Measurements from ENCODE around the gene SLC23A3.

Gene SLC23A3

GRCh38 chr2:219174146-219174545 is 4.3 kb upstream of the SLC23A3 start:
- H3K36me3 ChIP-seq (ENCODE audit: insufficient read depth, low read length) = peaks cover 42% of the 10 kb centered on the region
- TF ChIP-seq CTCF (IDR thresholded peaks at IDR 0.05; ENCODE audit: borderline replicate concordance, extremely low read depth, low read length, poor library complexity, severe bottlenecking) (no peak), EZH2 (IDR thresholded peaks at IDR 0.05; ENCODE audit: borderline replicate concordance, low read depth, low read length, severe bottlenecking) (no peak)
- ATAC-seq (ENCODE audit: insufficient read depth, low read depth) (no peak), DNase-seq (no peak)
- no peak overlapping the region for H2AFZ ChIP-seq (ENCODE audit: low read depth, low read length)
- H3K79me2 ChIP-seq (ENCODE audit: insufficient read depth, low read length) = peaks cover 30% of the 10 kb centered on the region
- H3K4me1 ChIP-seq (ENCODE audit: insufficient read depth, low read length) = peaks cover 27% of the 10 kb centered on the region
- no peaks in the 10 kb centered on the region for H3K27me3 ChIP-seq (ENCODE audit: insufficient read depth, low read length, poor library complexity)
- no peak overlapping the region for H3K9ac ChIP-seq (ENCODE audit: low read depth, low read length)
- H4K20me1 ChIP-seq (ENCODE audit: insufficient read depth, low read length) = peaks cover 9% of the 10 kb centered on the region; the same call in 1 of the 2 replicates
- H3K9me3 ChIP-seq (ENCODE audit: insufficient read depth, low read length, severe bottlenecking) = no peaks in the 10 kb centered on the region
- H3K4me3 ChIP-seq (ENCODE audit: low read depth in 1 of 2, low read length in 2 of 2) = no peak overlapping the region
- H3K4me2 ChIP-seq (ENCODE audit: insufficient read depth, low read length) = no peak overlapping the region
- no peak overlapping the region for H3K27ac ChIP-seq (ENCODE audit: low read length)

GRCh38 chr2:219173176-219173575 is 3.3 kb upstream of the SLC23A3 start:
- Histone ChIP-seq H3K36me3 (ENCODE audit: insufficient read depth, low read length) (peaks cover 42% of the 10 kb centered on the region), H3K27me3 (ENCODE audit: insufficient read depth, low read length, poor library complexity) (no peaks in the 10 kb centered on the region), H3K4me2 (ENCODE audit: insufficient read depth, low read length) (no peak overlapping the region), H3K79me2 (ENCODE audit: insufficient read depth, low read length) (peaks cover 21% of the 10 kb centered on the region), H3K4me1 (ENCODE audit: insufficient read depth, low read length) (peaks cover 21% of the 10 kb centered on the region), H3K9me3 (ENCODE audit: insufficient read depth, low read length, severe bottlenecking) (no peaks in the 10 kb centered on the region), H3K27ac (ENCODE audit: low read length) (no peak overlapping the region), H3K4me3 (ENCODE audit: low read depth in 1 of 2, low read length in 2 of 2) (no peak overlapping the region), H4K20me1 (ENCODE audit: insufficient read depth, low read length) (peaks cover 4% of the 10 kb centered on the region; the same call in 1 of the 2 replicates), H3K9ac (ENCODE audit: low read depth, low read length) (no peak overlapping the region), H2AFZ (ENCODE audit: low read depth, low read length) (no peak overlapping the region)
- TF ChIP-seq CTCF (IDR thresholded peaks at IDR 0.05; ENCODE audit: borderline replicate concordance, extremely low read depth, low read length, poor library complexity, severe bottlenecking) = no peak
- ATAC-seq (ENCODE audit: insufficient read depth, low read depth) = no peak
- no peak for DNase-seq

GRCh38 chr2:219172231-219173154 is 2.7 kb upstream of the SLC23A3 start:
- no peak overlapping the region for H3K9ac ChIP-seq (ENCODE audit: low read depth, low read length)
- H3K36me3 ChIP-seq (ENCODE audit: insufficient read depth, low read length) = peaks cover 42% of the 10 kb centered on the region
- ATAC-seq (ENCODE audit: insufficient read depth, low read depth) = no peak
- peaks cover 21% of the 10 kb centered on the region for H3K4me1 ChIP-seq (ENCODE audit: insufficient read depth, low read length)
- no peaks in the 10 kb centered on the region for H3K9me3 ChIP-seq (ENCODE audit: insufficient read depth, low read length, severe bottlenecking)
- H2AFZ ChIP-seq (ENCODE audit: low read depth, low read length) = no peak overlapping the region
- no peak for TF ChIP-seq EZH2 (IDR thresholded peaks at IDR 0.05; ENCODE audit: borderline replicate concordance, low read depth, low read length, severe bottlenecking)
- no peak for TF ChIP-seq CTCF (IDR thresholded peaks at IDR 0.05; ENCODE audit: borderline replicate concordance, extremely low read depth, low read length, poor library complexity, severe bottlenecking)
- no peak overlapping the region for H3K4me2 ChIP-seq (ENCODE audit: insufficient read depth, low read length)
- H3K4me3 ChIP-seq (ENCODE audit: low read depth in 1 of 2, low read length in 2 of 2) = no peak overlapping the region
- H3K79me2 ChIP-seq (ENCODE audit: insufficient read depth, low read length) = peaks cover 16% of the 10 kb centered on the region
- peaks cover 4% of the 10 kb centered on the region; the same call in 1 of the 2 replicates for H4K20me1 ChIP-seq (ENCODE audit: insufficient read depth, low read length)
- no peak for DNase-seq
- no peaks in the 10 kb centered on the region for H3K27me3 ChIP-seq (ENCODE audit: insufficient read depth, low read length, poor library complexity)
- no peak overlapping the region for H3K27ac ChIP-seq (ENCODE audit: low read length)
